Esophagus muscularis mucosa (tissue), 4 donors: ENCODE measurements around the gene SYNDIG1.

Source experiments
- CTCF ChIP-seq, 3 experiments: fragments of 200-600 bp in 2 of 3; fragments of 450-650 bp in 1 of 3; sonication (generic) in 2 of 3; IDR thresholded peaks; one replicate each; pipeline ENCODE4 v1.5.1; 2017 to 2019; ENCODE audit warnings: antibody characterized with exemption in 3 of 3, mild to moderate bottlenecking in 2 of 3, moderate library complexity in 1 of 3
- EP300 ChIP-seq: sonication (generic); formaldehyde crosslinking; IDR thresholded peaks from one replicate; pipeline ENCODE4 v1.6.1; 2017; ENCODE audit warnings: antibody characterized with exemption
- POLR2AphosphoS5 ChIP-seq, 2 donors: sonication (generic); formaldehyde crosslinking; IDR thresholded peaks; one replicate each; pipeline ENCODE4 v1.6.1; 2017; ENCODE audit warnings: antibody characterized with exemption in 2 of 2

DNA sequence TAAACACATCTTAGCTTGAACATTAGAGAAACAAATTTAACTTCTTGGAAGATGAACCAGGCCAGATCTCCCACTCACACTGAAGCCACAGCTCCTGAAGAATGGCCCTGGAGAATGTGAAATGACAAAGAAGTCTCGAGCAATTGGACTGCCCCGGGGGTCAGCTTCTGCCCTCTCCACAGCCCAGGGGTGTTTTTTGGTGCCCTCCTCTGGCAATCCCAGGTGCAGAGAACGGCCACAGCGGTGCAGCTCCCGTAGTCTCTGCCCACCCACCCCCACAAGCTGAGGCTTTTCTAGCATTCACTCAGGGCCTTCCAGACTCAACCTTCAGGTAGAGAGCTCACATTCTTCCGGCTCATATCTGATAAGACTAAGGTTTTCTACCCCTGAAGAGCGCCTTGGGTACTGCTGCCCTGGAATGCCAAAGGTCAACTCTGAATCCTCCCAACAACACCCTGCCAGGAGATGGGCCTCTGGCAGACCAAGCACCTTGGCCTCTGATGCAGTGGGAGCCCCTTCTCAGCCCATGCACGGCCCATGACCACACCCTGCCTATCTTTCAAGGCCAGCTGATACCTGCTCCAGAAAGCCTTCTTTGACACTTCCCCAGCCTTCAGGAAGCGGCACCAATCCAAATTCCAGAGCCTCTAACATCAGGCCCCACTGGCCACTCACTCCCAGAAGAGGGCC, 208.3 kb downstream of the SYNDIG1 start:
- TF ChIP-seq POLR2AphosphoS5 (IDR thresholded peaks at IDR 0.05) (no peak), CTCF (IDR thresholded peaks at IDR 0.05) (no peak), EP300 (no peak)
